Measurements from ENCODE around the gene EIF4E2.

Gene EIF4E2

DNA sequence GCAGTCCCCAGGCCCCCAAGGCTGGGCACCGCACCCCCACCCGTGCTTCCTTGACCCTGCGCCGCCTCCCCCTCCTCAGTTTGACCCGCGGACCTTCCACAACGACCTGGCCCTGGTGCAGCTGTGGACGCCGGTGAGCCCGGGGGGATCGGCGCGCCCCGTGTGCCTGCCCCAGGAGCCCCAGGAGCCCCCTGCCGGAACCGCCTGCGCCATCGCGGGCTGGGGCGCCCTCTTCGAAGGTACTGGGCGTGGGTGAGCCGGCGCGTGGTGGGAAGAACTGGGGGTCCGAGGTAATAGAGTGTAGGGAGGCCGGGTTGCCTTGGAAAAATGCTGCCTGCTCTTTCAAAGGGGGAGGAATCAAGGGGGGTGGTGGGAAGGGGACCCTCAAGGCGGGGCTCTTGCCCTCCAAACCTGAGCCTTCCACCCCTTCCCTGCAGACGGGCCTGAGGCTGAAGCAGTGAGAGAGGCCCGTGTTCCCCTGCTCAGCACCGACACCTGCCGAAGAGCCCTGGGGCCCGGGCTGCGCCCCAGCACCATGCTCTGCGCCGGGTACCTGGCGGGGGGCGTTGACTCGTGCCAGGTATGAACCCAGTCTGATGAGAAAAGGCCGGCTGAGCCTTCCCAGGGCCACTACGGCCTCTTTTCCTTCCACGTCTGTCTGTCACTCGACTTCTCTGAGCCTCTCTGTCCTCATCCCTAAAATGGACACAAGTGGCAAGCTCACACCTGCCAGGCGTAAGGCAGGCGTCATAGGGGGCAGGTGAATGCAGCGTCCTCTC is 27.7 kb upstream of the EIF4E2 start:
- H3K27ac ChIP-seq (ENCODE audit: low read length): no peak overlapping the region
- peak overlapping the region; percentile 61 for H3K4me2 ChIP-seq (ENCODE audit: low read length)
- no peak overlapping the region for H2AFZ ChIP-seq (ENCODE audit: low read depth, low read length)
- no peak overlapping the region for H3K4me3 ChIP-seq (ENCODE audit: low read length)
- no peak overlapping the region for H3K9ac ChIP-seq (ENCODE audit: low read length)
- H4K20me1 ChIP-seq (ENCODE audit: insufficient read depth, low read length): no peaks in the 10 kb centered on the region
- no peaks in the 10 kb centered on the region for H3K9me3 ChIP-seq (ENCODE audit: insufficient read depth, low read length)
- no peaks in the 10 kb centered on the region for H3K4me1 ChIP-seq (ENCODE audit: low read length)
- H3K79me2 ChIP-seq (ENCODE audit: low read length): no peaks in the 10 kb centered on the region
- TF ChIP-seq EZH2phosphoT487 (IDR thresholded peaks at IDR 0.05; ENCODE audit: low read depth) (no peak), CTCF (IDR thresholded peaks at IDR 0.05; ENCODE audit: low read depth, low read length) (no peak)
- H3K36me3 ChIP-seq (replicated peaks; ENCODE audit: low read depth, low read length): no peaks in the 10 kb centered on the region
- no peaks in the 10 kb centered on the region for H3K27me3 ChIP-seq (ENCODE audit: low read depth, low read length)

GRCh38 chr2:232523402-232523681 is 27.1 kb upstream of the EIF4E2 start:
- no peak overlapping the region for H3K4me3 ChIP-seq (ENCODE audit: low read length)
- H3K36me3 ChIP-seq (replicated peaks; ENCODE audit: low read depth, low read length): no peaks in the 10 kb centered on the region
- H3K4me1 ChIP-seq (ENCODE audit: low read length): no peaks in the 10 kb centered on the region
- H3K79me2 ChIP-seq (ENCODE audit: low read length): no peaks in the 10 kb centered on the region
- no peak overlapping the region for H2AFZ ChIP-seq (ENCODE audit: low read depth, low read length)
- H3K27ac ChIP-seq (ENCODE audit: low read length): no peak overlapping the region
- no peak for TF ChIP-seq CTCF (IDR thresholded peaks at IDR 0.05; ENCODE audit: low read depth, low read length)
- H3K9me3 ChIP-seq (ENCODE audit: insufficient read depth, low read length): no peaks in the 10 kb centered on the region
- H3K9ac ChIP-seq (ENCODE audit: low read length): no peak overlapping the region
- no peaks in the 10 kb centered on the region for H4K20me1 ChIP-seq (ENCODE audit: insufficient read depth, low read length)
- H3K4me2 ChIP-seq (ENCODE audit: low read length): no peak overlapping the region
- H3K27me3 ChIP-seq (ENCODE audit: low read depth, low read length): no peaks in the 10 kb centered on the region

- Histone ChIP-seq H3K27ac (ENCODE audit: low read length) (no peak overlapping the region), H3K4me3 (ENCODE audit: low read length) (peak overlapping the region; percentile 58), H3K9ac (ENCODE audit: low read length) (no peak overlapping the region), H3K4me2 (ENCODE audit: low read length) (peak overlapping the region; percentile 26; the same call in 1 of the 2 replicates), H4K20me1 (ENCODE audit: insufficient read depth, low read length) (no peaks in the 10 kb centered on the region), H3K36me3 (replicated peaks; ENCODE audit: low read depth, low read length) (no peaks in the 10 kb centered on the region), H3K27me3 (ENCODE audit: low read depth, low read length) (no peaks in the 10 kb centered on the region), H3K79me2 (ENCODE audit: low read length) (no peaks in the 10 kb centered on the region), H3K9me3 (ENCODE audit: insufficient read depth, low read length) (no peaks in the 10 kb centered on the region), H3K4me1 (ENCODE audit: low read length) (no peaks in the 10 kb centered on the region), H2AFZ (ENCODE audit: low read depth, low read length) (no peak overlapping the region)
- TF ChIP-seq CTCF (IDR thresholded peaks at IDR 0.05; ENCODE audit: low read depth, low read length): peak; percentile 23
- no peak for TF ChIP-seq EZH2phosphoT487 (IDR thresholded peaks at IDR 0.05; ENCODE audit: low read depth)
Observed at GRCh38 chr2:232523682-232524597, 26.5 kb upstream of the EIF4E2 start.

GRCh38 chr2:232524771-232525170 is 25.7 kb upstream of the EIF4E2 start:
- Histone ChIP-seq H3K27ac (ENCODE audit: low read length) (no peak overlapping the region), H3K9ac (ENCODE audit: low read length) (no peak overlapping the region), H3K27me3 (ENCODE audit: low read depth, low read length) (no peaks in the 10 kb centered on the region), H3K4me3 (ENCODE audit: low read length) (no peak overlapping the region), H3K79me2 (ENCODE audit: low read length) (no peaks in the 10 kb centered on the region), H4K20me1 (ENCODE audit: insufficient read depth, low read length) (no peaks in the 10 kb centered on the region), H2AFZ (ENCODE audit: low read depth, low read length) (no peak overlapping the region), H3K36me3 (replicated peaks; ENCODE audit: low read depth, low read length) (no peaks in the 10 kb centered on the region), H3K9me3 (ENCODE audit: insufficient read depth, low read length) (no peaks in the 10 kb centered on the region), H3K4me2 (ENCODE audit: low read length) (no peak overlapping the region; the same call in 1 of the 2 replicates), H3K4me1 (ENCODE audit: low read length) (no peaks in the 10 kb centered on the region)
- no peak for TF ChIP-seq EZH2phosphoT487 (IDR thresholded peaks at IDR 0.05; ENCODE audit: low read depth)
- no peak for TF ChIP-seq CTCF (IDR thresholded peaks at IDR 0.05; ENCODE audit: low read depth, low read length)

Data from OCI-LY3 (cell line).